Immature natural killer cell (primary cell): Measurements from ENCODE around the gene ALS2. TPM values are rescaled to one million over a fixed set of nuclear protein-coding genes. Genes with fewer than 3 reads are reported as not detected.
"Not testable (repeated sequence)": the region's sequence is repeated elsewhere in the genome, so short reads cannot be mapped to it uniquely, and the experiment has no call there.

Source experiments
- DNase-seq, 3 donors: peaks; one replicate each; pipeline ENCODE4 v3.0.0; 2022; ENCODE audit warnings: mixed read lengths in 1 of 3
- H3K27ac Mint-ChIP-seq, 6 donors: one replicate each; pipeline ENCODE4 v1.8.0; 2020; ENCODE audit warnings: mixed read lengths in 6 of 6, mild to moderate bottlenecking in 5 of 6, inconsistent platforms in 4 of 6, moderate library complexity in 3 of 6
- H3K27me3 Mint-ChIP-seq, 3 donors: one replicate each; pipeline ENCODE4 v1.8.0; 2020 to 2021; ENCODE audit warnings: low read depth in 3 of 3, mild to moderate bottlenecking in 3 of 3, mixed read lengths in 3 of 3, moderate library complexity in 3 of 3, inconsistent platforms in 1 of 3
- H3K36me3 Mint-ChIP-seq, 3 donors: one replicate each; pipeline ENCODE4 v1.8.0; 2020; ENCODE audit warnings: mixed read lengths in 3 of 3, inconsistent platforms in 2 of 3, mild to moderate bottlenecking in 2 of 3
- H3K4me1 Mint-ChIP-seq, 2 donors: one replicate each; pipeline ENCODE4 v1.8.0; 2020; ENCODE audit warnings: inconsistent platforms in 2 of 2, mild to moderate bottlenecking in 2 of 2, mixed read lengths in 2 of 2, moderate library complexity in 1 of 2
- H3K4me3 Mint-ChIP-seq, 5 donors: one replicate each; pipeline ENCODE4 v1.8.0; 2020; ENCODE audit warnings: mild to moderate bottlenecking in 5 of 5, mixed read lengths in 5 of 5, inconsistent platforms in 3 of 5, moderate library complexity in 3 of 5
- H3K9me3 Mint-ChIP-seq, 6 donors: one replicate each; pipeline ENCODE4 v1.8.0; 2020; ENCODE audit warnings: mild to moderate bottlenecking in 6 of 6, mixed read lengths in 6 of 6, inconsistent platforms in 4 of 6, moderate library complexity in 3 of 6
- polyA plus RNA-seq, 3 donors: library from polyadenylated mRNA; unstranded; fragments of 300-500 nt; fragmentation: Illumina TruSeq; gene quantifications; one replicate each; pipeline ENCODE4 v1.2.3, GENCODE V29; 2021

Gene ALS2
- 1 to 10 TPM; 5.4 to 7.3 (median 6.5) TPM for polyA plus RNA-seq

DNA sequence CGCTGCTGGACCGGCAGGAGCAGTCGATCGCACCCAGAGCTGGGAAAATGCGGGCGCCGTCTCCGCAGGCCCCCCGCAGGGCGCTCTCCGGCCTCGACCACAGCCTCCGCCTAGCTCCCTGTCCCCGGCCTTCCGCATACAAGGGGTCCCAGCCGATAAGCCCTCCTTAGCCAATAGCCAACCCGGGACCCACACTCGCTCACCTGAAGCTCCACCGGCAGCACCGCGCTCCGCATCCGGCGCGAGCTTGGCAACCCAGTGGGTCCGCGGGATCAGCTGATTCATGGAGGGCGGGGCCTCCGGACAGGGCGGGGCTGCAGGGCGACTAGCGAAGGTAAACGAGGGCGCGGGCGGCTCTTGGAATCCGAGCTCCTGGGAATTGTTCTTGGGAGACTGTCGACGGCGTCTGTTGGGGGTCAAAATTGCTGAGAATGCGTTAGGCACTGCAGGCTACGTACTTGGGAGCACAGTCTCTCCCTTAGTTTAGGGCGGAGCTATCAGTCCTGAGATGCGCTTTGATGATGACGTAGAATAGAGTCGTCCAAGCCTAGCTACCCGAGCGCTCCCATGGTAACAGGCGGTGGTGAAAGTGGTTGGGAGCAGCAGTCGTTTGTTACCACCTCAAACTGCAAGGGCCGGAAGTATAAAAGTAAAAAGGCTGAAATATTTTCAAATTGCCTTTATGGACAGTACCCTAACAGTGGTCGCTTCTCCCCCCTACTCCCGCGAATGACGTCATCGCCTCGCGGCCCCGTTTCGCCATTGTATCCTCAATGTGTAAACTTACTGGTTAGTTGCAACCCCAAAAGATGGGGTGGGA, at the start of gene ALS2:
Gene ALS2 (minus strand): TSS at position 260 of the 820 bp plus-strand sequence. CDS start 12,048 bp downstream, outside the sequence.
- Mint-ChIP-seq H3K4me1 (peaks cover 22 to 34% of the 10 kb centered on the region in 2 donors), H3K9me3 (no peaks in the 10 kb centered on the region), H3K27ac (peak within 1 kb of the TSS; percentile 87 to 100 (median 96)), H3K4me3 (peak within 1 kb of the TSS; percentile 93 to 100 (median 96)), H3K36me3 (peaks cover 0 to 4% (median 0%) of the 10 kb centered on the region in 3 donors), H3K27me3 (peaks cover 7 to 17% (median 15%) of the 10 kb centered on the region in 3 donors)
- peak; percentile 94 to 95 (median 95) for DNase-seq

DNA sequence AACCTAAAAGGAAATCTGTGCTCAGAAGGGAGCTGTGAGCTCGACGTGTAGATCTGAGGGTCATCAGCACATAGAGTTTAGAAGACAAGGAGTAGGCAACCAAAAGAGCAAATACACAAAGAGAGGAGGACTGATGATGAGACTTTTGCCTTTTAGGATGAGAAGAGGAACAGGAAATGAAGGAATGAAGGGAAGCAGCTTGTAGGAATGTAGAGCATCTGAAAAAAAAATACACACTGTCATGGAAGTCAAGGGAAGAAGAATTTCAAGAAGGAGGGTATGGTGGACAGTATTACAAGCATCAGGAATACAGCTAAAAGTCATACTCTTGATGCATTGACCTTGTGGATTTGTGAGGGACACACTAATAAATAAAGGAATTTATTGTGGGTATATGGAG, 47.5 kb upstream of the ALS2 start:
- Mint-ChIP-seq H3K9me3 (peaks cover 0 to 1% (median 0%) of the 10 kb centered on the region in 6 donors), H3K27me3 (peaks cover 0 to 7% (median 2%) of the 10 kb centered on the region in 3 donors), H3K4me3 (no peak overlapping the region), H3K27ac (no peak overlapping the region), H3K36me3 (no peaks in the 10 kb centered on the region), H3K4me1 (no peaks in the 10 kb centered on the region)
- DNase-seq = no peak

DNA sequence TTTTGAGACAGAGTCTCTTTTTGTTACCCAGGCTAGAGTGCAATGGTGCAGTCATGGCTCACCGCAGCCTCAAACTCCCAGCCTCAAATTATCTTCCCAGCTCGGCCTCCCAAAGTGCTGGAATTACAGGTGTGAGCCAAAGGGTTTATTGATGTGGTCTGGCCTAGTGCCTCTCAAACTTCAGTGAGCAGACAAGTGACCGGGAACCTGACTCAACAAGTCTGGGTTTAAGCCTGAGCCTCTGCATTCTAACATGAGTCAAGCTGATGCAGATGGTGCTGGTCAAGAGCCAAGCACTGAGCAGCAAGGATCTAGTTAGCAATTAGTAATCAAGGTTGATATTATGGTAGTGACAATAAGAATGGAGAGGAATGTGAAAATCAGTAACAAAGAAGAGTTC, 46.9 kb upstream of the ALS2 start:
- Mint-ChIP-seq H3K4me1 (no peaks in the 10 kb centered on the region), H3K4me3 (no peak overlapping the region), H3K27ac (no peak overlapping the region), H3K27me3 (peaks cover 0 to 3% (median 2%) of the 10 kb centered on the region in 3 donors), H3K9me3 (peaks cover 0 to 1% (median 0%) of the 10 kb centered on the region in 6 donors), H3K36me3 (no peaks in the 10 kb centered on the region)
- DNase-seq = no peak

GRCh38 chr2:201824212-201824611, 43.5 kb upstream of the ALS2 start:
- H3K4me1 Mint-ChIP-seq = no peaks in the 10 kb centered on the region
- H3K27me3 Mint-ChIP-seq = peaks cover 5 to 7% (median 7%) of the 10 kb centered on the region in 3 donors
- no peaks in the 10 kb centered on the region for H3K36me3 Mint-ChIP-seq
- peaks cover 0 to 1% (median 0%) of the 10 kb centered on the region in 6 donors for H3K9me3 Mint-ChIP-seq
- H3K4me3 Mint-ChIP-seq = no peak overlapping the region
- no peak overlapping the region for H3K27ac Mint-ChIP-seq
- no peak for DNase-seq

DNA sequence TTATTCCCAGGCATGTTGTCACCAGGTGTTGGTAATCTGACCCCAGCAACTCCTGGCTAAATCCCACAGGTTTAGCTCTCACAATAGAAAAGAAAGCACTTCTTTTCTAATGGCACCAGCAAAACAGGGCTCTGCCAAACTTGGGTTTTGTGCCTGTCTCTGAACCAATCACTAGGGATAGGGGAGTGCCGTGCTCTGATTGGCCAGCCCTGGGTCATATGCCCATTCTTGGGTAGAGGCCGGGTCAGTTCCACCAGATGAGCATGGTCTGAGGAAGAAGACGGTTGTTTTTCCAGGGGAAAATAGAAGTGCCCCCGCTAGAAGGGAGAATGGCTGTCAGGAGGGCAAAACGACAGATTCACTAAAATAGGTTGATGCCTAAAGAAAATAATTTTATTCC, 40.3 kb upstream of the ALS2 start:
- no peak for DNase-seq

DNA sequence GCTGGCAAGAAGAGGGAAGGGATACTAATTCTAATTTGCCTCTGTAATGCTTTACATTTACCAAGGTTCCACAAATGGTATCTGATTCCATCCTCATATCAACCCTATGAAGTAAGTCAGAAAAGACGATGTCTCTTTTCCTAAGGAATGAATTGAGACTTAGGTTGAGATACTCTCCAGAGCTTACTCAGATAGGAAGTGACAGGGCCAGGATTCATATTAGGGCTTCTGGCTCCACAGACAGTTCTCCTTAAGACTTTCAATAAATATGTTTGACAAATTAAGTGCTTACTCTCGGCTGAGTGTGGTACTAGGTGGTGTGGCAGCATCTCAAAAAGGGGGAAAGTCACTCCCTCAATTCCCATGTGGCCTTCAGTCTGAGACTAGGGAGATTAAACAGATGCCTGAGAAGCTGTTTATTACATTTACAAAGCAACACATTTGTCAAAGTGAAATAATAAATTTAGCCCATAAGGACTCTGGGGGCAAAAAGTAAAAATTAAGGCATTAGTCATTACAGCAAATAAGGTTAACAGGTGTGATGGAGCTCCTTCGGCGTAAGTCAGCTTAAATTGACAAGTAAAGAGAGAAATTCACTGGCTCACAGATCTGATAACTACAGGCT, 39.8 kb upstream of the ALS2 start:
- Mint-ChIP-seq H3K9me3 (no peaks in the 10 kb centered on the region), H3K36me3 (no peaks in the 10 kb centered on the region), H3K4me1 (no peaks in the 10 kb centered on the region), H3K4me3 (no peak overlapping the region), H3K27me3 (peaks cover 6 to 14% (median 12%) of the 10 kb centered on the region in 3 donors), H3K27ac (no peak overlapping the region)
- DNase-seq = no peak

More for the DNA sequence above, 40.3 kb upstream of the ALS2 start:
- Mint-ChIP-seq H3K4me1 (no peaks in the 10 kb centered on the region), H3K36me3 (no peaks in the 10 kb centered on the region), H3K27me3 (peaks cover 3 to 14% (median 12%) of the 10 kb centered on the region in 3 donors), H3K27ac (no peak overlapping the region), H3K4me3 (no peak overlapping the region), H3K9me3 (no peaks in the 10 kb centered on the region)

GRCh38 chr2:201816657-201817575, 36.2 kb upstream of the ALS2 start:
- H3K27me3 Mint-ChIP-seq = peaks cover 6 to 16% (median 13%) of the 10 kb centered on the region in 3 donors
- no peaks in the 10 kb centered on the region for H3K9me3 Mint-ChIP-seq
- no peak overlapping the region for H3K27ac Mint-ChIP-seq
- no peaks in the 10 kb centered on the region for H3K4me1 Mint-ChIP-seq
- no peaks in the 10 kb centered on the region for H3K36me3 Mint-ChIP-seq
- no peak for DNase-seq
- H3K4me3 Mint-ChIP-seq = no peak overlapping the region

GRCh38 chr2:201813996-201814760, 33.4 kb upstream of the ALS2 start:
- Mint-ChIP-seq H3K27me3 (peaks cover 2 to 14% (median 9%) of the 10 kb centered on the region in 3 donors), H3K4me3 (no peak overlapping the region), H3K9me3 (no peaks in the 10 kb centered on the region), H3K4me1 (no peaks in the 10 kb centered on the region), H3K36me3 (no peaks in the 10 kb centered on the region), H3K27ac (no peak overlapping the region)
- no peak for DNase-seq

DNA sequence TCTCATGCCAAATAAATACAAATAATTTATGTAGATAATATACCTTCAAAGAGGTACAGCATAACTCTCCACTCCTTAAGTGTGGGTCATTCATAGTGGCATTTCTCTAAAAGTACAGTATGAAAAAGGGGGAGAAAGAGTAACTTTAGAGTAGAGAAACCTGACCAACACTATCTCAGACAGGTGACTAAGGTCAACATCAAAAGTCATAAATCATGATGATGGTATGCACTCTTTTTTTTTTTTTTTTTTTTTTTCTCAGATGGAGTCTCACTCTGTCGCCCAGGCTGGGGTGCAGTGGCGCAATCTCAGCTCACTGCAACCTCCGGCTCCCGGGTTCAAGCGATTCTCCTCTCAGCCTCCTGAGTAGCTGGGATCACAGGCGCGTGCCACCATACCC, 29.9 kb upstream of the ALS2 start:
- H3K27me3 Mint-ChIP-seq, H3K4me1 Mint-ChIP-seq, H3K4me3 Mint-ChIP-seq, H3K27ac Mint-ChIP-seq, DNase-seq, H3K9me3 Mint-ChIP-seq, H3K36me3 Mint-ChIP-seq: not testable (repeated sequence)

DNA sequence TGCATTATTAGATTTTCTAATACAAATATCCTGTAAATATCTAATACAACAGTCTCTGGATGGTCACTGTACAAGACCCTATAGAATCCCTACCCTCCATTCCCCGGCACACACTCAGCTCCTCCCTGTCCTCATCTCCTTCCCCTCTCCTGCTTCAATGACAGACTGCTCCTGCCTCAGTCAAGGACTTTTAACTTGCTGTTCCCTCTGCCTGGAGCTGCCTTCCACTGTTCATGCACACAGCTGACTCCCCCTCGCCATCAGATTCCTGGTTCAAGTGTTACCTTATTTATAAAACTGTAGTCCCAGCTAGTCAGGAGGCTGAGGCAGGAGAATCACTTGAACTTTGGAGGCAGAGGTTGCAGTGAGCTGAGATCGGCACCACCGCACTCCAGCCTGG, 28.9 kb upstream of the ALS2 start:
- no peak for DNase-seq
- no peaks in the 10 kb centered on the region for H3K4me1 Mint-ChIP-seq
- no peak overlapping the region for H3K4me3 Mint-ChIP-seq
- peaks cover 3 to 5% (median 5%) of the 10 kb centered on the region in 3 donors for H3K27me3 Mint-ChIP-seq
- H3K36me3 Mint-ChIP-seq = no peaks in the 10 kb centered on the region
- H3K27ac Mint-ChIP-seq = no peak overlapping the region
- no peaks in the 10 kb centered on the region for H3K9me3 Mint-ChIP-seq

DNA sequence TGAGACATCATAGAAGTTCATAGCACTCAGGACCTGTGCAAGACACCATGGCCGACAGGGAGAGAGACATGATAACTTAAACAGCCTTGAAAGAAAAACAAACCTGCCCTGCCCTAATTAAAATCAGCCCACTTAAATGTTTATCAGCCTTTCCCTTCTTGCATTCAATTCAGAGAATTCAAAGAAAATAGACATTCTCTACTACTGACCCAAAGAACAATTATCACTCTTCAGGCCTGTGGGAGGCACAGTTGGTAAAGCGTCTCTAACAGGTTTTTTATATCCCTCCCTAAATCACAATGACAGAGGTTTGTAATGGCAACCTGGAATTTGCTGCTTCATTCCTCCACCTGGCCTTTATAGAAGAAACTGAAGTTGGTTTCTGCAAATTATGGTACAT, 27.3 kb upstream of the ALS2 start:
- DNase-seq = no peak
- Mint-ChIP-seq H3K27me3 (peaks cover 3 to 5% (median 5%) of the 10 kb centered on the region in 3 donors), H3K9me3 (no peaks in the 10 kb centered on the region), H3K4me1 (no peaks in the 10 kb centered on the region), H3K36me3 (no peaks in the 10 kb centered on the region), H3K27ac (no peak overlapping the region), H3K4me3 (no peak overlapping the region)

- Mint-ChIP-seq H3K9me3 (no peaks in the 10 kb centered on the region), H3K36me3 (no peaks in the 10 kb centered on the region), H3K4me1 (no peaks in the 10 kb centered on the region), H3K4me3 (no peak overlapping the region), H3K27ac (no peak overlapping the region), H3K27me3 (peaks cover 3 to 5% (median 3%) of the 10 kb centered on the region in 3 donors)
- no peak for DNase-seq
Measured at GRCh38 chr2:201807452-201807999, 26.8 kb upstream of the ALS2 start.
